ENCODE results near the gene TMEM42. TPM values are rescaled to one million over a fixed set of nuclear protein-coding genes. Genes with fewer than 3 reads are reported as not detected.

TMEM42 gene
- total and polyA plus RNA-seq, 2 of the 8 experiments (the other 6 are each of a cell fraction or from before 2014, with no cell fraction given): 11.2 to 41.4 TPM

GRCh38 chr3:44903751-44904150 lies 42.0 kb downstream of the TMEM42 start:
- Histone ChIP-seq H2BK5ac (ENCODE audit: low read depth, low read length) (no peak overlapping the region), H2BK15ac (ENCODE audit: low read length) (no peak overlapping the region), H3K36me3 (ENCODE audit: control insufficient read depth in 2 of 4, insufficient read depth in 4 of 4, low read length in 3 of 4) (no peaks in the 10 kb centered on the region), H4K8ac (ENCODE audit: extremely low read depth, insufficient read depth, low read length) (no peak overlapping the region), H3K27ac (ENCODE audit: low read depth, low read length) (no peak overlapping the region), H4K5ac (ENCODE audit: insufficient read length, low read depth, low read length) (no peak overlapping the region), H2BK20ac (ENCODE audit: low read length) (no peak overlapping the region), H4K91ac (replicated peaks; ENCODE audit: insufficient read length, low read length) (no peak overlapping the region), H3K9me3 (ENCODE audit: insufficient read depth in 2 of 2, low read depth in 1 of 2, low read length in 1 of 2) (peaks cover 17 to 21% of the 10 kb centered on the region in 2 experiments; a peak in 3 of 4 replicates), H3K27me3 (replicated peaks in 1 of 4; ENCODE audit: control insufficient read depth in 3 of 4, extremely low read depth in 1 of 4, insufficient read depth in 3 of 4, low read length in 3 of 4) (no peaks in the 10 kb centered on the region), H3K18ac (ENCODE audit: extremely low read depth, low read length) (no peak overlapping the region), H2AK5ac (ENCODE audit: low read depth, low read length) (no peak overlapping the region), H3K4ac (replicated peaks; ENCODE audit: insufficient read length, low read depth, low read length) (no peak overlapping the region), H3K23ac (ENCODE audit: insufficient read length) (no peak overlapping the region), H3K9ac (replicated peaks in 1 of 4; ENCODE audit: extremely low read depth in 1 of 4, low read depth in 3 of 4, low read length in 3 of 4) (no peak overlapping the region), H3K23me2 (ENCODE audit: low read depth, low read length) (no peaks in the 10 kb centered on the region), H2BK120ac (replicated peaks; ENCODE audit: low read depth, low read length) (no peak overlapping the region), H3K4me3 (ENCODE audit: extremely low read depth in 1 of 4, insufficient read depth in 2 of 4, low read depth in 3 of 4, low read length in 4 of 4) (no peak overlapping the region), H3K4me1 (replicated peaks in 1 of 4; ENCODE audit: control insufficient read depth in 3 of 4, insufficient read depth in 4 of 4, low read length in 3 of 4) (peaks cover 0 to 5% (median 4%) of the 10 kb centered on the region in 4 experiments; a peak in 4 of 7 replicates), H2AFZ (ENCODE audit: low read length) (no peak overlapping the region), H3K14ac (ENCODE audit: insufficient read length) (no peak overlapping the region), H2BK12ac (ENCODE audit: low read depth, low read length) (no peak overlapping the region), H3K79me2 (ENCODE audit: control insufficient read depth in 1 of 2, insufficient read depth in 2 of 2, low read length in 2 of 2) (no peaks in the 10 kb centered on the region), H3K4me2 (ENCODE audit: insufficient read depth in 1 of 2, low read depth in 2 of 2, low read length in 2 of 2) (no peak overlapping the region), H3K56ac (replicated peaks; ENCODE audit: insufficient read length, low read depth, low read length) (no peak overlapping the region), H4K20me1 (replicated peaks in 1 of 2; ENCODE audit: control insufficient read depth in 1 of 2, insufficient read depth in 2 of 2, low read length in 2 of 2) (no peaks in the 10 kb centered on the region), H3K79me1 (ENCODE audit: low read depth, low read length) (no peaks in the 10 kb centered on the region)
- FAIRE-seq: no peak
- ChIA-PET CTCF (ENCODE audit: partially characterized antibody) (no interaction called here), POLR2A (ENCODE audit: partially characterized antibody) (interaction anchor here (1.5 kb wide), 1 partner anchor 10 kb away, joined by 5 read pairs; no protein-coding TSS in a partner anchor)
- no peak for DNase-seq (ENCODE audit: low read depth in 1 of 2, low spot score in 2 of 2)
- WGBS, 2 experiments (ENCODE audit: extremely low coverage in 1 of 2, insufficient coverage in 1 of 2, insufficient read length in 1 of 2, insufficient replicate concordance in 2 of 2, low coverage in 1 of 2, low lambda C conversion rate in 2 of 2, missing lambda C conversion rate in 1 of 2): 96% methylated on average over 15 of the region's 15 CpGs; no CpG with 5 or more reads in 1 of the 2 experiments
- TF ChIP-seq KDM1A (IDR thresholded peaks at IDR 0.05; ENCODE audit: borderline replicate concordance, low read length) (no peak), SRF (IDR thresholded peaks at IDR 0.05; ENCODE audit: low read depth, low read length) (no peak), USF2 (IDR thresholded peaks at IDR 0.05; ENCODE audit: low read length) (no peak), RNF2 (IDR thresholded peaks at IDR 0.05; ENCODE audit: borderline replicate concordance, low read depth, low read length, missing control alignments, poor library complexity, severe bottlenecking) (no peak), PHF8 (conservative IDR thresholded peaks at IDR 0.05; ENCODE audit: low read depth, low read length) (no peak), SAP30 (IDR thresholded peaks at IDR 0.05; ENCODE audit: insufficient read depth, insufficient replicate concordance, low read length) (no peak), MAFK (IDR thresholded peaks at IDR 0.05; ENCODE audit: low read depth, low read length) (no peak), EGR1 (IDR thresholded peaks at IDR 0.05; ENCODE audit: borderline replicate concordance, low read depth, low read length) (no peak), SP1 (IDR thresholded peaks at IDR 0.05; ENCODE audit: low read depth, low read length) (no peak), TBP (IDR thresholded peaks at IDR 0.05; ENCODE audit: low read depth, low read length) (no peak), E2F6 (IDR thresholded peaks at IDR 0.05) (no peak)

Data from H1 (cell line).